GM10248 (cell line): ENCODE measurements around the gene PANK2.
"Not testable (repeated sequence)": the region's sequence is repeated elsewhere in the genome, so short reads cannot be mapped to it uniquely, and the experiment has no call there.

Source experiments
- CTCF ChIA-PET: fragments of 300-600 bp; sonication (Branson Sonifier 250); formaldehyde crosslinking; extraction: SDS; loops from one replicate; lab custom pipeline; 2021; ENCODE audit warnings: antibody characterized with exemption; lab: Yijun Ruan, JAX
- POLR2A ChIA-PET: fragments of 350-650 bp; sonication (Branson Sonifier 250); formaldehyde crosslinking; extraction: SDS; loops from one replicate; lab custom pipeline; 2020; ENCODE audit warnings: antibody characterized with exemption; lab: Yijun Ruan, JAX
- DNase-seq: peaks from one replicate; pipeline ENCODE4 v3.0.0; 2012; ENCODE audit errors: extremely low spot score
- TF ChIP-seq, protein P1 (sequence below): IDR thresholded peaks from 2 replicates; pipeline ENCODE4 v1.5.1; 2012; ENCODE audit warnings: mild to moderate bottlenecking, low read depth; ENCODE audit errors: extremely low read depth, missing control alignments, control extremely low read depth

Gene PANK2

DNA sequence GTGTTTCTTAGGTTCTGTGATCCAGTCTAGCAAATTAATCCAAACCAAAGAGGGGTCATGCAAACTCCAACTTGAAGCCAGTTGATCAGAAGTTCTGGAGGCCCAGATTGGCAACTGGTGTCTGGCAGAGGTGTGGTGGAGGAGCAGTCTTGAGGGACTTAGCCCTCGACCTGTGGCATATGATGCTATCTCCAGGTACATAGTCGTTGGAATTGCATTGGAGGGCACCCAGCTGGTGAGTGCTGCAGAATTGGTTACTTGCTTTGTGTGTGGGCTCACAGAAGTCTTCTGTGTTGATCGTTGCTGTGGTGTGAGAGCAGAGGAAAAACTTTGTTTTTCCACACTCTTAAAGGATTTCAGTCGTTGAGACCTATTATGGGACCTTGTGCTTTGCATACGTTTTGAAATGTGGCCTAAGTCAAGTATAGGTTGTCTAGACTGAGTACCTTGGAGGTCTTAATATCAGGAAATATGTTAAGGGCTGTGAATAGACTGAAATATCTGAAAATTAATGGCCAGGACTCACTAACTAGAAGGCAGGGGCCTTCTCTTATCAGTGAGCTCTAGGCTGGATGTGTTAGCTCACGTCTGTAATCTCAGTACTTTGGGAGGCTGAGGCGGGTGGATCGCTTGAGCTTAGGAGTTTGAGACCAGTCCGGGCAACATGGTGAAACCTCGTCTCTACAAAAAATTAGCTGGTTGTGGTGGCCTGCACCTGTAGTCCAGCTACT lies 7.8 kb downstream of the PANK2 start:
- ChIA-PET CTCF (interaction anchor here (0.7 to 1.8 kb wide), 2 partner anchors 9 to 58 kb away, joined by 3 to 5 read pairs; no protein-coding TSS in a partner anchor), POLR2A (interaction anchor here (0.6 kb wide), 2 partner anchors 10 to 16 kb away, joined by 6 to 7 read pairs; no protein-coding TSS in a partner anchor)
- DNase-seq, result no peak
- TF ChIP-seq, protein P1, sequence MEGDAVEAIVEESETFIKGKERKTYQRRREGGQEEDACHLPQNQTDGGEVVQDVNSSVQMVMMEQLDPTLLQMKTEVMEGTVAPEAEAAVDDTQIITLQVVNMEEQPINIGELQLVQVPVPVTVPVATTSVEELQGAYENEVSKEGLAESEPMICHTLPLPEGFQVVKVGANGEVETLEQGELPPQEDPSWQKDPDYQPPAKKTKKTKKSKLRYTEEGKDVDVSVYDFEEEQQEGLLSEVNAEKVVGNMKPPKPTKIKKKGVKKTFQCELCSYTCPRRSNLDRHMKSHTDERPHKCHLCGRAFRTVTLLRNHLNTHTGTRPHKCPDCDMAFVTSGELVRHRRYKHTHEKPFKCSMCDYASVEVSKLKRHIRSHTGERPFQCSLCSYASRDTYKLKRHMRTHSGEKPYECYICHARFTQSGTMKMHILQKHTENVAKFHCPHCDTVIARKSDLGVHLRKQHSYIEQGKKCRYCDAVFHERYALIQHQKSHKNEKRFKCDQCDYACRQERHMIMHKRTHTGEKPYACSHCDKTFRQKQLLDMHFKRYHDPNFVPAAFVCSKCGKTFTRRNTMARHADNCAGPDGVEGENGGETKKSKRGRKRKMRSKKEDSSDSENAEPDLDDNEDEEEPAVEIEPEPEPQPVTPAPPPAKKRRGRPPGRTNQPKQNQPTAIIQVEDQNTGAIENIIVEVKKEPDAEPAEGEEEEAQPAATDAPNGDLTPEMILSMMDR, result no peak

DNA sequence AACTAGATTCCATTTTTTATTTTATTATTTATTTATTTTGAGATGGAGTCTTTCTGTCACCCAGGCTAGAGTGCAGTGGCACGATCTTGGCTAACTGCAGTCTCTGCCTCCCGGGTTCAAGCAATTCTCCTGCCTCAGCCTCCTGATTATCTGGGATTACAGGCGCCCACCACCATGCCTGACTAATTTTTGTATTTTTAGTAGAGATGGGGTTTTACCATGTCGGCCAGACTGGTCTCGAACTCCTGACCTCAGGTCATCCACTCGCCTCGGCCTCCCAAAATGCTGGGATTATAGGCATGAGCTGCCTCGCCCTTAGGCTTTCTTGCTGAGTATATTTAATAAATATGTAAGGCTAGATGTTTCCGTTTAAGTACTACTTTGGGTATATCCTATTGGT lies 9.0 kb downstream of the PANK2 start:
- DNase-seq, POLR2A ChIA-PET: not testable (repeated sequence)
- CTCF ChIA-PET, result interaction anchor here (1.8 kb wide), 1 partner anchor 11 kb away, joined by 5 read pairs; no protein-coding TSS in a partner anchor

DNA sequence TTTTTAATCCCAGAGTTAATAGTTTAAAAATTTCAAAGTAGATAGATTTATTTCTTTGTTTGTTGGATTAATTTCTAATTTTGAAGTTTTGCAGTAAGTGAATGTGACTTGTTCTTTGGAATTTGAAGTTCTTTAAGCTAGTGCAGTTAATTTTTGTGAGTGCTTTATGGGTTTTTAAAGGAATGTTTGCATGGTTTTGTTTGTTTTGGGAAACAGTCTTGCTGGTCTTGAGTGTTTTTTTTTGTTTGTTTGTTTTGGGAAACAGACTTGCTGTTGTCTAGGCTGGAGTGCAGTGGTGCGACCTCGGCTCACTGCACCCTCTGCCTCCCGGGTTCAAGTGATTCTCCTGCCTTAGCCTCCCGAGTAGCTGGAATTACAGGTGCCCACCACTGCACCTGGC lies 9.5 kb downstream of the PANK2 start:
- TF ChIP-seq, protein P1, result no peak
- CTCF ChIA-PET, result no interaction called here
- POLR2A ChIA-PET, result interaction anchor here (0.6 kb wide), 1 partner anchor 14 kb away, joined by 3 read pairs; no protein-coding TSS in a partner anchor
- DNase-seq, result no peak

DNA sequence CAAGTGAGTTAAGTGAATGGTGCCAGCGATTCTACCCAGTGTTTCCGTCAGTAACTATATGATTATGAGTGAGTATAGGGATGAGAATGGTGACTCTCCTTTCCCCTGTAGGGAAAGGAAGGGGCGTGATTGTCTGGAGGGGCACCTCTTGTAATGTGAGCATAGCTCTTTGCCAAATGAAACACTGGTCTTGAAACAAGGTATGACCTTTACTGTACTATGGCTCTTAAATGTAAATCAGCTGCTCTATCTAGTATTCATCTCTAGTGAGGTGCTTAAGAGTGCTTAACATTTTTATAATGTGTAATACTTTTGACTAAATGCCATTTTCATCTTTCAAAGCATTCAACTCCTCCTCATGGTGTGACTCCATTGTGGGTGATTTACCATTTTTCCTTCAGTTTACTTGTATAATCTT lies 11.0 kb downstream of the PANK2 start:
- POLR2A ChIA-PET, result no interaction called here

DNA sequence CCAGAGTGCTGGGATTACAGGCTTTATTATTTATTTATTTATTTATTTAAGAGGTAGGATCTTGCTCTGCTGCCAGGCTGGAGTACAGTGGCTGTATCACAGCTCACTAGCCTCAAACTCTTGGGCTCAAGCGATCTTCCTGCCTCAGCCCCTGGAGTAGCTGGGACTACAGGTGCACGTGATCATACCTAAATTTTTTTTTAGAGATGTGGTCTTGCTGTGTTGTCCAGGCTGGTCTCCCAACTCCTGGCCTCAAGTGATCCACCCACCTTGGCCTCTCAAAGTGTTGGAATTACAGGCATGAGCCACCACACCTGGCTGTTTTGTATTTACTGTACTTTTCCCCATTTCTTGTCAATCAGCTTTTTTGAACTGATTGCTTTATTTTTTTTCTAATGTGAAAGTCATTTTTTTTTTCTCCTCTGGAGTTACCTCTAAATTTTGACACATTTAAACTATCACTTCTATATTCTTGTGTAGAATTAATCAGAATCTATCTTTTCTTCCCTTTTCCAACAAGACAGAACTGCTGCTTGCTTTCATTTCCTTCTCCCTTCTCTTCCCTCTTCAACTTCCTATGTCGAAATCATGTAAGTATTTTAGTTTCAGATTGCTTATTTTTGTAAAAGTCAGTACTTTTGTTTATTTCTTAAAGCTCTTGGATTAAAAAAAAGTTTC lies 12.0 kb downstream of the PANK2 start:
- TF ChIP-seq, protein P1, result no peak
- POLR2A ChIA-PET, result interaction anchor here (0.6 kb wide), 2 partner anchors 109 to 121 kb away, joined by 3 to 4 read pairs; no protein-coding TSS in a partner anchor
- CTCF ChIA-PET, result interaction anchor here (1.3 to 1.8 kb wide), 2 partner anchors 13 to 16 kb away, joined by 3 read pairs; no protein-coding TSS in a partner anchor
- no peak for DNase-seq

More for the DNA sequence above, 11.0 kb downstream of the PANK2 start:
- no peak for DNase-seq
- TF ChIP-seq, protein P1, result no peak
- CTCF ChIA-PET, result interaction anchor here (1.8 kb wide), 1 partner anchor 15 kb away, joined by 3 read pairs; no protein-coding TSS in a partner anchor

DNA sequence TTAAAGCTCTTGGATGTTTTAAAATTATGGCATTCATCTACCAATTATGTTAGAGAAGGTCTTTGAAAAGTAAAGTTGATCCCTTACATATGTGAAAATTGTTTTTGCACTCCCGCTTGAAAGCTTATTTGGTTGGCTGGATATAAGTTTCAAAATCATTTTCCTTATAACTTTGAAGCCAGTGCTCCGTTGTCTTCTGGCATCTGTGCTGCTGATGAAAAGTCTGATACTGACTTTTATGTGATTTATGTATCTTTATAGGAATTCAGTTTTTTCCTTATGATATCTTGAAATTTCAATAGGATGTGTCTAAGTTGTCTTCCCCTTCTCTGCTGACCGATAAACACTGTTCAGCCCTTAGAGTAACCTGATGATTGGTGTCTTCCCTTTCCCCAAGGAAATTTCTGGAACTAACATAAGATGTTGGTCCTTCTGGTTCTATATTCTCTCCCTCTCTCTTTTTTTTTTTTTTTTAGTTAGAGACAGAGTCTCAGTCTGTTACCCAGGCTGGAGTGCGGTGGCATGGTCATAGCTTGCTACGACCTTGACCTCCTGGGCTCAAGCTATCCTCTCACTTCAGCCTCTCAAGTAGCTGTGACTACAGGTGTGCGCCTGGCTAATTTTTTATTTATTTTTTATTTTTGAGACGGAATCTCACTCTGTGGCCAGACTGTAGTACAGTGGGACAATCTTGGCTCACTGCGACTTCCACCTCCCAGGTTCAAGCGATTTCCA lies 12.7 kb downstream of the PANK2 start:
- CTCF ChIA-PET, result interaction anchor here (1.3 kb wide), 1 partner anchor 14 kb away, joined by 3 read pairs; no protein-coding TSS in a partner anchor
- TF ChIP-seq, protein P1, result no peak
- DNase-seq, result no peak
- POLR2A ChIA-PET, result interaction anchor here (0.6 kb wide), 1 partner anchor 122 kb away, joined by 4 read pairs; no protein-coding TSS in a partner anchor
